Astrocyte of the cerebellum (primary cell): ENCODE results near the gene PMS1.

Experiments
- DNase-seq: peaks from one replicate; pipeline ENCODE4 v3.0.0-alpha.2; 2011; ENCODE audit warnings: low read depth
- H3K4me3 ChIP-seq: 2 replicates; pipeline ENCODE4 v1.5.1; 2011; ENCODE audit warnings: mild to moderate bottlenecking, low read depth, low read length, moderate library complexity
- in situ Hi-C: cut with HindIII; loops from 2 replicates; pipeline ENCODE4 v1.10.0; 2017; ENCODE audit warnings: low sequenced_read_pairs
- TF ChIP-seq, protein P1 (sequence below): IDR thresholded peaks from 2 replicates; pipeline ENCODE4 v1.5.1; 2012; ENCODE audit warnings: low read length, low read depth, moderate library complexity, mild to moderate bottlenecking; ENCODE audit errors: missing control alignments

Gene PMS1

GRCh38 chr2:189860161-189860560 lies 75.9 kb downstream of the PMS1 start:
- DNase-seq, result no peak
- in situ Hi-C loops, result no loop called here
- TF ChIP-seq, protein P1, sequence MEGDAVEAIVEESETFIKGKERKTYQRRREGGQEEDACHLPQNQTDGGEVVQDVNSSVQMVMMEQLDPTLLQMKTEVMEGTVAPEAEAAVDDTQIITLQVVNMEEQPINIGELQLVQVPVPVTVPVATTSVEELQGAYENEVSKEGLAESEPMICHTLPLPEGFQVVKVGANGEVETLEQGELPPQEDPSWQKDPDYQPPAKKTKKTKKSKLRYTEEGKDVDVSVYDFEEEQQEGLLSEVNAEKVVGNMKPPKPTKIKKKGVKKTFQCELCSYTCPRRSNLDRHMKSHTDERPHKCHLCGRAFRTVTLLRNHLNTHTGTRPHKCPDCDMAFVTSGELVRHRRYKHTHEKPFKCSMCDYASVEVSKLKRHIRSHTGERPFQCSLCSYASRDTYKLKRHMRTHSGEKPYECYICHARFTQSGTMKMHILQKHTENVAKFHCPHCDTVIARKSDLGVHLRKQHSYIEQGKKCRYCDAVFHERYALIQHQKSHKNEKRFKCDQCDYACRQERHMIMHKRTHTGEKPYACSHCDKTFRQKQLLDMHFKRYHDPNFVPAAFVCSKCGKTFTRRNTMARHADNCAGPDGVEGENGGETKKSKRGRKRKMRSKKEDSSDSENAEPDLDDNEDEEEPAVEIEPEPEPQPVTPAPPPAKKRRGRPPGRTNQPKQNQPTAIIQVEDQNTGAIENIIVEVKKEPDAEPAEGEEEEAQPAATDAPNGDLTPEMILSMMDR, result no peak
- H3K4me3 ChIP-seq, result no peak overlapping the region

GRCh38 chr2:189862751-189863150 lies 78.5 kb downstream of the PMS1 start:
- in situ Hi-C loops, result no loop called here
- TF ChIP-seq, protein P1, result no peak
- H3K4me3 ChIP-seq, result no peak overlapping the region
- no peak for DNase-seq

GRCh38 chr2:189865826-189866225 lies 81.6 kb downstream of the PMS1 start:
- TF ChIP-seq, protein P1, result no peak
- DNase-seq, result no peak
- H3K4me3 ChIP-seq, result no peak overlapping the region
- in situ Hi-C loops, result no loop called here

DNA sequence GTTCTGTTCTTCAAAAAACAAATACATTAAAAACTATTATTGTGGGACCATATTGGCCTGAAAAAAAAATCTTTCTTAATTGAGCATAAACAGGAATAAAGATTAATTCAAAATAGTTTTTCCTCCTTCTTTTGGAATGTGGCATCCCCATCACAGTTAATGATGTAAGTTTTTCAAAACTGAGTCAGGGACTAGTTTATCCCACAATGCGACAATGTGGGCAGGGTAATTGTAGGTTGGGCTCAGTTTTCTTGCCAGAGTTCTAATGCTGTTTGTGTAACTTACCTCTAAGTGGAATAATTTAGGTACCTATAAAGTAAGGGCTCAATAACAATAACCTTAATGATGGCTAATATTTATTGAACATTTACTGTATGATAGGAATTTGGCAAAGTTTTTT lies 82.0 kb downstream of the PMS1 start:
- no peak for DNase-seq
- in situ Hi-C loops, result no loop called here
- H3K4me3 ChIP-seq, result no peak overlapping the region
- TF ChIP-seq, protein P1, result no peak

DNA sequence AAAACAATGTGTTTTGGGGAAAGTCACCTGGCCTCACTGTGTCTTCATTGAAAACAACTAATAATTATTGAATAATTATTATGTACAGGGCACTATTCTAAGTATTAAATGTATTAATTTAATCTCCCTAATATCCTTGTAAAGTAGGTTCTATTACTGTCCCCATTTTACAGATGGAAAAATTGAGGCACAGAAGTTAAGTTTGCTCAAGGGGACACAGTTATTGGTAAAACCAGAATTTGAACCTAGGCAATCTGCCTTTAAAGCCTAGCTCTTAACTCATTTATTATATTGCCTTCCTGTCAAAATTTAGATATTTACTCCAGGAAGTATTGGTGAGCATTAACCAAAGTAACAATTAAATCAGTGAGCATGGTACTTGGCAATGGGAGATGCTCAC lies 84.6 kb downstream of the PMS1 start:
- TF ChIP-seq, protein P1, result no peak
- in situ Hi-C loops, result no loop called here
- H3K4me3 ChIP-seq, result no peak overlapping the region
- no peak for DNase-seq

- in situ Hi-C loops, result no loop called here
- no peak overlapping the region for H3K4me3 ChIP-seq
- TF ChIP-seq, protein P1, result no peak
- no peak for DNase-seq
Observed at GRCh38 chr2:189870381-189871085, 86.3 kb downstream of the PMS1 start.

DNA sequence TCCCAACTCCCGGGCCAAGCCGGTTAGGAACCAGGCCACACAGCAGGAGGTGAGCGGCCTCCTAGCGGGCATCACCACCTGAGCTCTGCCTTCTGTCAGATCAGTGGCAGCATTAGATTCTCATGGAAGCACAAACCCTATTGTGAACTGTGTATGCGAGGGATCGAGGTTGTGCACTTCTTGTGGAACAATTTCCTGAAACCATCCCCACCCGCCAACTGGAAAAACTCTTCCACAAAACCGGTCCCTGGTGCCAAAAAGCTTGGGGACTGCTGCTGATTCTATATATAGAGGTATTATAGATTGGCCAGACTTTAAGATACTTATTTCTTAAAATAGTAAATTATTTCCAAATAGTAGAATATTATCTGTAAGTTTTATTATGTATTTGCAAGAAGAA lies 89.4 kb downstream of the PMS1 start:
- H3K4me3 ChIP-seq, result no peak overlapping the region
- no peak for DNase-seq
- in situ Hi-C loops, result no loop called here
- TF ChIP-seq, protein P1, result no peak
